DND-41 (cell line): ENCODE results near the gene MARCHF9.

Experiments used
- CTCF ChIP-seq: IDR thresholded peaks from 2 replicates; pipeline ENCODE4 v1.5.1; 2012; ENCODE audit warnings: borderline replicate concordance, low read length, moderate library complexity, mild to moderate bottlenecking; ENCODE audit not compliant: poor library complexity, severe bottlenecking; ENCODE audit errors: extremely low read depth
- EZH2 ChIP-seq: IDR thresholded peaks from 3 replicates; pipeline ENCODE4 v1.6.1; 2012; ENCODE audit warnings: borderline replicate concordance, low read depth, mild to moderate bottlenecking, moderate library complexity, low read length, inconsistent platforms; ENCODE audit not compliant: severe bottlenecking

DNA sequence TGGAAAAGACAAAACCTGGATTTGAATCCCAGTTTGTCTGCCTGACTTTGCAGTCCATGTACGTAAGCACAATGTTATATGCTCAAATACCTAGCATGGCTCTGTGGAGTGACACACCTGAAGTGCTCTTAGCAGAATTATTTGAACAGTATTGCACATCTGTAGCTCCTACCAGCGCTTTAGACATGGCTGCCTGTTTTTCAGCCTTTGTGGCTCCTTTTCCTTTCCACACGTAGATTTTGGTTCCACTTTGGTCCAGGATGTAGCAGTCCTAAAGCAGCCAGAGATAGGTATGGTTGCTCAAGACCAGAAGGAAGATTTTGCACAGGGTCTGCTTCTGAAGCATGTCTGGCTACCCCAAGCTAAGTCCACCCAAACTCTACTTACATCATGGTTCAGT, 54.5 kb downstream of the MARCHF9 start:
- TF ChIP-seq CTCF = no peak
- TF ChIP-seq EZH2 = no peak
